PC-9 (cell line): ENCODE results near the gene MARCHF2. TPM values are rescaled to one million over a fixed set of nuclear protein-coding genes. Genes with fewer than 3 reads are reported as not detected.

Experiments used
- Bru-seq: library from RNA; stranded (reverse); fragments of 400-500 nt; gene quantifications from one replicate; lab custom pipeline; 2021; lab: Mats Ljungman, UMichigan
- BruChase-seq, 2 experiments: library from RNA; stranded (reverse); fragments of 400-500 nt; gene quantifications; one replicate each; lab custom pipeline; 2021; lab: Mats Ljungman, UMichigan
- BruUV-seq: library from RNA; stranded (reverse); fragments of 400-500 nt; replicated peaks from 2 replicates; lab custom pipeline; 2021; lab: Mats Ljungman, UMichigan
- CTCF ChIA-PET: fragments of 300-600 bp; sonication (Branson Sonifier 250); formaldehyde crosslinking; loops from one replicate; lab custom pipeline; 2022; ENCODE audit warnings: antibody characterized with exemption; lab: Charles Lee
- POLR2A ChIA-PET: fragments of 300-600 bp; sonication (Branson Sonifier 250); formaldehyde crosslinking; loops from one replicate; lab custom pipeline; 2022; ENCODE audit warnings: antibody characterized with exemption; ENCODE audit not compliant: unreplicated experiment; lab: Charles Lee
- DNase-seq, 2 experiments: peaks; one replicate each; pipeline versions ENCODE4 v3.0.0 to v3.0.0-alpha.2; 2015 to 2022; ENCODE audit warnings: mixed read lengths in 1 of 2
- H2AFZ ChIP-seq: fragments of 200-600 bp; sonication (generic); 2 replicates; pipeline ENCODE4 v1.8.1; 2017; ENCODE audit warnings: antibody characterized with exemption
- H3F3A ChIP-seq: fragments of 200-600 bp; sonication (generic); 2 replicates; pipeline ENCODE4 v1.8.1; 2017; ENCODE audit warnings: antibody characterized with exemption, mild to moderate bottlenecking, low read depth; ENCODE audit not compliant: insufficient read depth
- H3K27ac ChIP-seq: fragments of 200-600 bp; sonication (generic); 2 replicates; pipeline ENCODE4 v1.6.1; 2016; ENCODE audit warnings: mixed run types
- H3K27me3 ChIP-seq: fragments of 200-600 bp; sonication (generic); 2 replicates; pipeline ENCODE4 v1.6.1; 2016; ENCODE audit warnings: low read depth, mixed run types; ENCODE audit not compliant: insufficient read depth
- H3K36me3 ChIP-seq: fragments of 200-600 bp; sonication (generic); 2 replicates; pipeline ENCODE4 v1.6.1; 2016; ENCODE audit warnings: low read depth, mixed run types
- H3K4me1 ChIP-seq: fragments of 200-600 bp; sonication (generic); replicated peaks from 2 replicates; pipeline ENCODE4 v1.6.1; 2016; ENCODE audit warnings: mixed run types; ENCODE audit not compliant: insufficient read depth
- H3K4me2 ChIP-seq: fragments of 200-600 bp; sonication (generic); 2 replicates; pipeline ENCODE4 v1.6.1; 2017; ENCODE audit warnings: mixed run types
- H3K4me3 ChIP-seq: fragments of 200-600 bp; sonication (generic); 2 replicates; pipeline ENCODE4 v1.6.1; 2016; ENCODE audit warnings: mixed run types
- H3K79me2 ChIP-seq: fragments of 200-600 bp; sonication (generic); 2 replicates; pipeline ENCODE4 v1.6.1; 2017; ENCODE audit warnings: low read depth, mixed run types
- H3K9me2 ChIP-seq: fragments of 200-600 bp; sonication (generic); 2 replicates; pipeline ENCODE4 v1.8.1; 2017; ENCODE audit warnings: mild to moderate bottlenecking; ENCODE audit not compliant: insufficient read depth
- H3K9me3 ChIP-seq: fragments of 200-600 bp; sonication (generic); 2 replicates; pipeline ENCODE4 v1.8.1; 2016; ENCODE audit warnings: low read depth; ENCODE audit not compliant: insufficient read depth
- H4K20me1 ChIP-seq: fragments of 200-600 bp; sonication (generic); 2 replicates; pipeline ENCODE4 v1.8.1; 2017; ENCODE audit not compliant: insufficient read depth
- CTCF ChIP-seq: fragments of 200-600 bp; sonication (generic); conservative IDR thresholded peaks from 2 replicates; pipeline ENCODE4 v1.6.1; 2017; ENCODE audit warnings: mixed run types, antibody characterized with exemption, mild to moderate bottlenecking, moderate library complexity
- EZH2 ChIP-seq: fragments of 200-600 bp; sonication (generic); IDR thresholded peaks from 2 replicates; pipeline ENCODE4 v1.8.0; 2017; ENCODE audit warnings: antibody characterized with exemption, low read depth
- intact Hi-C: fragments of 100-400 bp; cut with micrococcal nuclease; formaldehyde crosslinking; loops from one replicate; pipeline ENCODE4 v1.10.0; 2022; ENCODE audit not compliant: unreplicated experiment
- long read RNA-seq: library from polyadenylated mRNA; stranded (forward); transcript quantifications from one replicate; pipeline ENCODE4 v2.0.0, GENCODE V29; 2022
- total RNA-seq: library from RNA; stranded (reverse); gene quantifications from 2 replicates; pipeline ENCODE4 v1.2.3, GENCODE V29; 2021

MARCHF2 gene
- 16.6 and 25.2 TPM in 2 replicates for total RNA-seq
- Bru-seq, nascent RNA = percentile 34 among the genes with signal in this experiment
- BruChase-seq, experiment 1, labeled RNA remaining after a 2-hour chase = percentile 38 among the genes with signal in this experiment
- BruChase-seq, experiment 2, labeled RNA remaining after a 6-hour chase = percentile 46 among the genes with signal in this experiment
- long read RNA-seq, transcript MARCH2-201 (5 exons, 1,376 nt) = major isoform, 6 of 25 reads
- long read RNA-seq, partial matches to known transcripts = 2 of 25 reads
- long read RNA-seq, other reads (novel, unspliced or antisense) = 17 of 25 reads

GRCh38 chr19:8412783-8413628 lies at the start of gene MARCHF2:
TSS of gene MARCHF2 (plus strand) at chr19:8413305. CDS start at chr19:8421841, 8,536 bp downstream.
- TF ChIP-seq EZH2 = no peak
- peak; percentile 76 for TF ChIP-seq CTCF
- peaks cover 26% of the 10 kb centered on the region for H3F3A ChIP-seq
- no TSS peak for BruUV-seq
- no peaks in the 10 kb centered on the region for H3K9me2 ChIP-seq
- no peaks in the 10 kb centered on the region for H3K36me3 ChIP-seq
- no peak within 1 kb of the TSS for H3K27ac ChIP-seq
- no peaks in the 10 kb centered on the region for H3K27me3 ChIP-seq
- peak; percentile 91 to 97 for DNase-seq
- H3K9me3 ChIP-seq = no peaks in the 10 kb centered on the region
- ChIA-PET POLR2A (interaction anchor here (0.5 to 1.0 kb wide), 10 partner anchors 11 to 156 kb away, joined by 3 to 14 read pairs (median 4); no protein-coding TSS in a partner anchor), CTCF (interaction anchor here (0.6 to 1.9 kb wide), 15 partner anchors 11 to 1876 kb away, joined by 3 to 31 read pairs (median 5); partner anchors contain the start of gene RAB11B)
- peaks cover 5% of the 10 kb centered on the region for H3K4me1 ChIP-seq
- H3K79me2 ChIP-seq = no peaks in the 10 kb centered on the region
- peak within 1 kb of the TSS; percentile 80 for H3K4me3 ChIP-seq
- H3K4me2 ChIP-seq = peak within 1 kb of the TSS; percentile 99
- H2AFZ ChIP-seq = peak within 1 kb of the TSS; percentile 89
- intact Hi-C loops = loop anchor here (2.0 to 10.0 kb wide), 4 partner anchors 44 to 94 kb away; no protein-coding TSS in a partner anchor
- H4K20me1 ChIP-seq = no peaks in the 10 kb centered on the region; the same call in 1 of the 2 replicates

GRCh38 chr19:8363803-8364771 lies 49.0 kb upstream of the MARCHF2 start, which contains the start of gene ANGPTL4:
TSS of gene ANGPTL4 (plus strand) at chr19:8364155. CDS start at chr19:8364322, 167 bp downstream.
- Histone ChIP-seq H3K9me3 (no peaks in the 10 kb centered on the region), H3K4me1 (peaks cover 57% of the 10 kb centered on the region), H3K79me2 (no peaks in the 10 kb centered on the region), H3K4me2 (peak within 1 kb of the TSS; percentile 8; the same call in 1 of the 2 replicates), H3K36me3 (no peaks in the 10 kb centered on the region), H3K4me3 (no peak within 1 kb of the TSS), H3F3A (peaks cover 37% of the 10 kb centered on the region), H3K27ac (peak within 1 kb of the TSS; percentile 75), H3K27me3 (no peaks in the 10 kb centered on the region), H4K20me1 (no peaks in the 10 kb centered on the region), H3K9me2 (no peaks in the 10 kb centered on the region), H2AFZ (no peak within 1 kb of the TSS)
- intact Hi-C loops = loop anchor here (2.0 to 10.0 kb wide), 2 partner anchors 27 to 91 kb away; partner anchors contain the start of gene RAB11B
- TSS peak; percentile 24 for BruUV-seq
- TF ChIP-seq EZH2 = no peak
- no peak for TF ChIP-seq CTCF
- ChIA-PET POLR2A (no interaction called here), CTCF (interaction anchor here (0.7 kb wide), 1 partner anchor 1826 kb away, joined by 7 read pairs; no protein-coding TSS in a partner anchor)
- peak in 1 of 2 experiments; percentile 33 for DNase-seq
